GM12872 (cell line): ENCODE measurements around the gene ZBTB20.

ENCODE experiments used
- TF ChIP-seq, protein P1 (sequence below): IDR thresholded peaks from 3 replicates; pipeline ENCODE4 v1.5.1; 2011; ENCODE audit warnings: low read depth, mild to moderate bottlenecking, low read length, moderate library complexity; ENCODE audit not compliant: insufficient read depth

The ZBTB20 gene

DNA sequence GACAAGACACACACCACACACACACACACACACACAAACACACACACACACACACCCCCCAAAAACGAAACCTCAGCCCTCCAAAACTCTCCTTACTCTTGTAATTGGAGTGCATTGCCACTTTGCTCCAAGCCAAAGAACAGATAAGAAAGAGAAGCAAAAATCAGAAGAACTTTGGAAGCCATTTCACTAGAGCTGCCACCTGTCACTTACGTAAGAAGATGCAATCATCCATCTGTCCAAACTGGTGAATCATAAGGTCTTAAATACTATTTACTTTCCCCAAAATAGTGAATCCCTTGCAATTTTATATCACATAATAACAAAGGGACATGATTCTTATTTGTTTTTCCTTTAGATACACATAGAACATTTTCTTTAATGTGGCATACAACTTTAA lies 285.4 kb downstream of the ZBTB20 start:
- TF ChIP-seq, protein P1, sequence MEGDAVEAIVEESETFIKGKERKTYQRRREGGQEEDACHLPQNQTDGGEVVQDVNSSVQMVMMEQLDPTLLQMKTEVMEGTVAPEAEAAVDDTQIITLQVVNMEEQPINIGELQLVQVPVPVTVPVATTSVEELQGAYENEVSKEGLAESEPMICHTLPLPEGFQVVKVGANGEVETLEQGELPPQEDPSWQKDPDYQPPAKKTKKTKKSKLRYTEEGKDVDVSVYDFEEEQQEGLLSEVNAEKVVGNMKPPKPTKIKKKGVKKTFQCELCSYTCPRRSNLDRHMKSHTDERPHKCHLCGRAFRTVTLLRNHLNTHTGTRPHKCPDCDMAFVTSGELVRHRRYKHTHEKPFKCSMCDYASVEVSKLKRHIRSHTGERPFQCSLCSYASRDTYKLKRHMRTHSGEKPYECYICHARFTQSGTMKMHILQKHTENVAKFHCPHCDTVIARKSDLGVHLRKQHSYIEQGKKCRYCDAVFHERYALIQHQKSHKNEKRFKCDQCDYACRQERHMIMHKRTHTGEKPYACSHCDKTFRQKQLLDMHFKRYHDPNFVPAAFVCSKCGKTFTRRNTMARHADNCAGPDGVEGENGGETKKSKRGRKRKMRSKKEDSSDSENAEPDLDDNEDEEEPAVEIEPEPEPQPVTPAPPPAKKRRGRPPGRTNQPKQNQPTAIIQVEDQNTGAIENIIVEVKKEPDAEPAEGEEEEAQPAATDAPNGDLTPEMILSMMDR = no peak

DNA sequence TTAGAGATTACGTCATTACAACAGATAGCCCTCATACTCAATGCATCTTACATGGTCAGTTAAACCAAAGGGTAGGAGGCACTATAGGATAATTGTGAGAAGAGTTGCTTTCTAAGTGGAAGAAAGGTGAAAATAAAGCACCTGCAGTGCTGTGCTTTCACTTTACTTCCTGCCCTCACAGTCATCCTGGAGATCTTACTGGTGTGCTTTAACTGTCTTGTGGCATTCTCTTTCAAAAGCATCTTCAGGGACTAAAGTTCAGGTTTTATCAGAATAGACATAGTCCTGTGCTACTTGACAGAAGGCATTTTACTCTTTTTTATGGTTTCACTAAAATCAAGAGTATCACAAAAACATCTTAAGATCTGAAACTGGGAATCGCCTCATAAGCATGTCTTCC lies 286.6 kb downstream of the ZBTB20 start:
- TF ChIP-seq, protein P1 = no peak

DNA sequence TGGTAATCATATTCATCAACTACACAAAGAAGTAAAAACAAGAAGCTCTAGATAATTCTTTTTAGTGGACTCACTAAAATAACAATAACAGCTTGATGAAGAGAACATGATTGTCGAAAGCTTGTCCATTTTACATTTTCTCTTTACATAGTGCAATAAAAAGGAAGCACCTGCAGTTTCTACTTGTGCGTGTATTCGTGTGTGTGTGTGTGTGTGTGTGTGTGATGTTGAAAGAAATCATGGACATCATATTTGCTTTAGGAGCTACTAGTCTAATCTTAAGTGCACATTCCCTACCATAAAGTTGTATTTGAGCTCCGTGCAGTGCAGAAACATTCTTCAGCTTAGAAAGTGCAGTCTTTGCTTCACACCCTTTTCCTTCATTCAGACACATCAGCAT lies 288.8 kb downstream of the ZBTB20 start:
- TF ChIP-seq, protein P1 = no peak

DNA sequence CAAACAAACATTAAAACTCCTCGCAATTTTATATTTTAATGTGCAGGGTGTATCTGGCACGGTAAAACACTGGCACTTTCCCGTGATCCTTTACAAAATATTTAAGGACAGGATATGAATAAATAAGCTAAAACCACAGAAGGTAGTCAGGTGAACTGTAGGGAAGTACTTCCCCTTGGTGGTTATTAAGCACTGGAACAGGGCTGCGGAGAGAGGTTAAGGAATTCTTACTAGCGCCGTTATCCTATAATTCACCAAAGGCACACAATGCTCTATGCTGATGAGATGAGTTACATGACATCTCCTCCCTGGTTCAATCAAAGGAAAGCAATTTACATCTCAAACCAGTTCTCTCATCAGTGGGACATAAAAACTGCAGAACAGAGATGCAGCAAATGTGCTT lies 289.8 kb downstream of the ZBTB20 start:
- TF ChIP-seq, protein P1 = no peak

DNA sequence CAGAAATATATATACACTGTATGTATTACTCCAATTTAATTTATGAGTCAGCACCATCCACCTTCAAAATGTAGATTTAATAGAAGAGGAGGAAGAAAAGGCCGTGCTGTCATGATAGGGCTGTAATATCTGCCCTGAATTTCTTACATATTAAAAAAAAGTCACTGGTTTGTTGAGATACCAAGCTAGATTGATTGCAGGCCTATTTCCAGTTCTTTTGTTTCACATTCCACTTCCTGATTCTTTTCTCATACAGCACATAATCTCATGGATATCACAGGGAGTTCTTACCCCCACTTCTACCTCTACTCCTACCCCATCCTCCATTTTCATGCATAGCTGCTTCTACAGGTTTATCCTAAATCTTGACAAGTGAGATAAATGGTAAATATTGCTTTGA lies 290.3 kb downstream of the ZBTB20 start:
- TF ChIP-seq, protein P1 = no peak

DNA sequence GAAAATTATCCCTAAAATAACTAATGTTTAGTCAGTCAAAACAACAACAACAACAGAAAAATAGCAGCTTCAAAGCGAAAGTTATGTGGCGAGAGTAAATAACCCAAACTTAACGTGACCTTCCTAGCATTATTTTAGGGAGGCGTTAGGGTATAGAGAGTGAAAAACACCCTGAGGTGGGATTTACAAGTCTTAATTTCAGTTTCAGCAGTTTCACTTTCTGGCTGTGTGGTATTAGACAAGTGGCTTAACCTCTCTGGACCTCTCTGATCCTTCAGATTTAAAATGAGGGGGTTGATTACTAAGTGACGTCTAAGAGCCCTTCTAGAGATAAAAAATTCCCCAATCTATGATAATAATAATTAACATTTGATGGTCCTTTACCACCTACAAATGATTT lies 291.2 kb downstream of the ZBTB20 start:
- TF ChIP-seq, protein P1 = no peak

DNA sequence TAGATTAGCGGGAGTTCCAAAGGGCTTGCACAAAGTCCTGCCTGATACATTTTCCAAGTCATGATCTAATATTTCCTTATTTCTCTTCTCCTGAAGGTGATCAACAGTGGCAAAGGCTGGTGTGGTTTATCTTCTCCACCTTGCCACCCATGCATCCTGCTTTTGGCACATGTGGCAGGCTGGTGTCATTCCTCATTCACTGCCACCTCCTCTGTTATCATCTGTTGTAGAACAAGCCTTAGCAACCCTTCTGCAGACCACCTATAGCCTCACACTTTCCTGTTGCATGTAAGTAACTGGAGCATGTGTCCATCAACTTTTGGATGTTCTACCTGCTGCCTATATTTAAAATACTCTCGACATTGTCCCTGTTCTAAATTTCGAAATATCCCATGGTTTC lies 294.1 kb downstream of the ZBTB20 start:
- TF ChIP-seq, protein P1 = no peak

DNA sequence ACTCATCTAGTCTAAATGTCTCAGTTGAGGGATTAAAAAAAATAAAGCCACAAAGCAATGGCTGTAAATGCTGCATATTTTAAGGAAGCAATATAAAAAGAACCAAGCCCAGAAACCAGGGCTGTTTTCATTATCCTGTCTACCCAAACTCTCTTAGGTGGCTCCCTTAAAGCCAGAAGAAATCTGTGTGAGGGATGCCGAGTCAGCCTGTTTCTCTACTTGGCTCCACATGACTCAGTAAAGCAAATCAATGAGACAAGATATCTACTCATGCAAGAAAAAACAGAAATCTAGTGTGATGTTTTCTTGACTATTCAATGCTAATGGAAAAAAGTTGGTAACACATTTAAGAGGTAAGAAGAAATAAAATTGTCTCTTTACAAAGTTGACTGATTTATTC lies 296.2 kb downstream of the ZBTB20 start:
- TF ChIP-seq, protein P1 = no peak
